Measurements from ENCODE around the gene WIPF2.
"Not testable (repeated sequence)": the region's sequence is repeated elsewhere in the genome, so short reads cannot be mapped to it uniquely, and the experiment has no call there.

DNA sequence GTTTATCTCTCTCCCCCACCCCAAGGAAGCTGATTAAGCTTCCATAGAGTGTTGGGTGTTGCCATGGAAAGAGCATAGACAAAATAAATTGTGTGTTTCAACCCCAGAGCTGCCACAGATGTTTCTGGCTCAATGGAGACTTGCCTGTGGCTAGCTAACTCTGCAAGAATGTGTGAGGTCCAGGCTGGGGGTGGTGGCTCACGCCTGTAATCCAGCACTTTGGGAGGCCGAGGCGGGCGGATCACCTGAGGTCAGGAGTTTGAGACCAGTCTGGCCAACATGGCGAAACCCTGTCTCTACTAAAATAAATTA, 85.4 kb downstream of the WIPF2 start:
- not testable (repeated sequence) for TF ChIP-seq CTCF (conservative IDR thresholded peaks at IDR 0.05; ENCODE audit: low read depth, low read length); EZH2 (IDR thresholded peaks at IDR 0.05; ENCODE audit: low read length, unreplicated experiment)
